Ovary (tissue), 3 donors: ENCODE results near the gene RHBDF2.

Experiments
- EP300 ChIP-seq: sonication (generic); formaldehyde crosslinking; IDR thresholded peaks from one replicate; pipeline ENCODE4 v1.6.1; 2017; ENCODE audit warnings: antibody characterized with exemption
- TF ChIP-seq, protein P1 (sequence below), 3 donors: fragments of 450-650 bp in 2 of 3; fragments of 200-600 bp in 1 of 3; IDR thresholded peaks; one replicate each; pipeline versions ENCODE4 v1.5.1 to v1.8.0; 2016 to 2022; ENCODE audit warnings: antibody characterized with exemption in 3 of 3, mild to moderate bottlenecking in 1 of 3
- donor health status: DM: no; HTN: no; CAD: no.

DNA sequence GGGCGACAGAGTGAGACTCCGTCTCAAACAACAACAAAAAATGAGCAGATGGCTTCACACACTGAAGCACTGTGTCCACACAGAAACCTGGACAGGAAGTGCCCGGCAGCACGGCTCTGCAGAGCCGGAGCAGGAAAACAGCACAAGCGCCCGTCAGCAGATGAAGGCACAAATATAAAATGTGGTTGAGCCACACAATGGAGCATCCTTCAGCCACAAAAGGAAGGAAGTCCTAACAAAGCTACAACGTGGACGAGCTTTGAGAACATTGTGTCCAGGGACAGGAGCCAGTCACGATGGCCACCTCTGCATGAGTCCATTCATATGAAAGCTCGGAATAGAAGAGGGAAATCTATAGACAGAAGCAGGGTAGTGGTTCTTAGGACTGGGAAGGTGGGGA is 15.7 kb downstream of the RHBDF2 start:
- TF ChIP-seq, protein P1, sequence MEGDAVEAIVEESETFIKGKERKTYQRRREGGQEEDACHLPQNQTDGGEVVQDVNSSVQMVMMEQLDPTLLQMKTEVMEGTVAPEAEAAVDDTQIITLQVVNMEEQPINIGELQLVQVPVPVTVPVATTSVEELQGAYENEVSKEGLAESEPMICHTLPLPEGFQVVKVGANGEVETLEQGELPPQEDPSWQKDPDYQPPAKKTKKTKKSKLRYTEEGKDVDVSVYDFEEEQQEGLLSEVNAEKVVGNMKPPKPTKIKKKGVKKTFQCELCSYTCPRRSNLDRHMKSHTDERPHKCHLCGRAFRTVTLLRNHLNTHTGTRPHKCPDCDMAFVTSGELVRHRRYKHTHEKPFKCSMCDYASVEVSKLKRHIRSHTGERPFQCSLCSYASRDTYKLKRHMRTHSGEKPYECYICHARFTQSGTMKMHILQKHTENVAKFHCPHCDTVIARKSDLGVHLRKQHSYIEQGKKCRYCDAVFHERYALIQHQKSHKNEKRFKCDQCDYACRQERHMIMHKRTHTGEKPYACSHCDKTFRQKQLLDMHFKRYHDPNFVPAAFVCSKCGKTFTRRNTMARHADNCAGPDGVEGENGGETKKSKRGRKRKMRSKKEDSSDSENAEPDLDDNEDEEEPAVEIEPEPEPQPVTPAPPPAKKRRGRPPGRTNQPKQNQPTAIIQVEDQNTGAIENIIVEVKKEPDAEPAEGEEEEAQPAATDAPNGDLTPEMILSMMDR (IDR thresholded peaks at IDR 0.05) = no peak
- TF ChIP-seq EP300 = no peak
